Heart left ventricle (tissue), 13 donors: ENCODE data around the gene NEK7.

Source experiments
- POLR2A ChIP-seq, 2 donors: fragments of 450-650 bp; IDR thresholded peaks; one replicate each; pipeline ENCODE4 v1.6.1; 2017; ENCODE audit warnings: antibody characterized with exemption in 2 of 2, mild to moderate bottlenecking in 2 of 2, moderate library complexity in 2 of 2
- TF ChIP-seq, protein P1 (sequence below), 12 donors: fragments of 200-600 bp; sonication (generic) in 4 of 12; IDR thresholded peaks; one replicate each; pipeline versions ENCODE4 v1.5.0 to v1.8.0; 2018 to 2022; ENCODE audit warnings: antibody characterized with exemption in 12 of 12, mild to moderate bottlenecking in 5 of 12
- donor health status: ischemic (EF 13 %, LVEDD 7.1; RV severe dilation, severe dysfunction).
- donor health status: DM: no; HTN: yes; CAD: no.
- donor health status: DM: no; HTN: no; CAD: no.
- donor health status: ischemic (EF 25% LVEDD 6.9; RV normal size, moderate dysfunction).
- donor health status: ischemic (EF 25% LVEDD 5.7; RV mildly dilated, moderate dysfunction).
- donor health status: ischemic (EF 35%, LVEDD 5.7; RV mildly dilated, moderate dysfunction).
- donor health status: nonischemic (EF 11% LVEDD 7.7; RV severe dilation, severe dysfunction).
- donor health status: DM: yes; HTN: yes; CAD: no.
- donor health status: PGD.
- donor health status: ischemic (EF 29% LVEDD 5.4; RV normal size, mild dysfunction).
- donor health status: nonischemic (EF 23%, LVEDD 6.1; RV moderate dilation, normal function).

DNA sequence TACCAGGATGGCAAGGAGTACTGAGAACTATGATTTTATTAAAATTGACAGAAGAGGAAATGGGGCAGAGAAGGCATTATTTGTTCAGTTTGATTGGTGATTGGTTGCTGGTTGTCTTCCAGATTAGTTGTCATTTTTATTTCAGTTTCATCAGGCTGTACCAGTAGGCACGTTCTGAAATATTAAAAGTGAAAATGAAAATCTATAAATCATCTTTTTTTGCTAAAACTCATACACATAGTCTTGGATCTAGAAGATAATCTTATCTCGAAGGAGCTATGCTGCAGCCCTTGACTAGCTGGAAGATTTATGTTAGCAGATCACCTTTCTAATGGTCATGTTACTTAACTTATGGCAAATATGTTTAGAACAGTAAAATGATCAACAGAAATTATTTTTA is 29.0 kb downstream of the NEK7 start:
- no peak for TF ChIP-seq POLR2A (IDR thresholded peaks at IDR 0.05)
- TF ChIP-seq, protein P1, sequence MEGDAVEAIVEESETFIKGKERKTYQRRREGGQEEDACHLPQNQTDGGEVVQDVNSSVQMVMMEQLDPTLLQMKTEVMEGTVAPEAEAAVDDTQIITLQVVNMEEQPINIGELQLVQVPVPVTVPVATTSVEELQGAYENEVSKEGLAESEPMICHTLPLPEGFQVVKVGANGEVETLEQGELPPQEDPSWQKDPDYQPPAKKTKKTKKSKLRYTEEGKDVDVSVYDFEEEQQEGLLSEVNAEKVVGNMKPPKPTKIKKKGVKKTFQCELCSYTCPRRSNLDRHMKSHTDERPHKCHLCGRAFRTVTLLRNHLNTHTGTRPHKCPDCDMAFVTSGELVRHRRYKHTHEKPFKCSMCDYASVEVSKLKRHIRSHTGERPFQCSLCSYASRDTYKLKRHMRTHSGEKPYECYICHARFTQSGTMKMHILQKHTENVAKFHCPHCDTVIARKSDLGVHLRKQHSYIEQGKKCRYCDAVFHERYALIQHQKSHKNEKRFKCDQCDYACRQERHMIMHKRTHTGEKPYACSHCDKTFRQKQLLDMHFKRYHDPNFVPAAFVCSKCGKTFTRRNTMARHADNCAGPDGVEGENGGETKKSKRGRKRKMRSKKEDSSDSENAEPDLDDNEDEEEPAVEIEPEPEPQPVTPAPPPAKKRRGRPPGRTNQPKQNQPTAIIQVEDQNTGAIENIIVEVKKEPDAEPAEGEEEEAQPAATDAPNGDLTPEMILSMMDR (IDR thresholded peaks at IDR 0.05): no peak
